OCI-LY3 (cell line): ENCODE measurements around the gene CYP1B1.
A peak's percentile ranks its signal among the peaks of the same experiment; 100 is the strongest.

Source experiments
- H2AFZ ChIP-seq: fragments of 200-600, 300-600 bp; shearing (Covaris generic); 2 replicates; pipeline ENCODE4 v1.6.0; 2014; ENCODE audit warnings: antibody characterized with exemption, low read depth, low read length
- H3K27ac ChIP-seq: fragments of 200-600, 300-600 bp; sonication (generic); 2 replicates; pipeline ENCODE4 v1.5.1; 2014; ENCODE audit warnings: mild to moderate bottlenecking, low read length, moderate library complexity, mixed read lengths
- H3K27me3 ChIP-seq: fragments of 200-600, 300-600 bp; sonication (generic); 2 replicates; pipeline ENCODE4 v1.6.1; 2014; ENCODE audit warnings: low read depth, low read length, mixed read lengths
- H3K36me3 ChIP-seq: fragments of 200-600, 300-600 bp; sonication (generic); replicated peaks from 2 replicates; pipeline ENCODE3; 2014; ENCODE audit warnings: low read depth, low read length, mixed read lengths
- H3K4me1 ChIP-seq: fragments of 300-600, 200-600 bp; sonication (generic); 2 replicates; pipeline ENCODE4 v1.6.1; 2014; ENCODE audit warnings: low read length, mixed read lengths
- H3K4me2 ChIP-seq: fragments of 200-600, 300-600 bp; sonication (generic); 2 replicates; pipeline ENCODE4 v1.6.1; 2014; ENCODE audit warnings: low read length, mixed read lengths
- H3K4me3 ChIP-seq: fragments of 300-600, 200-600 bp; sonication (generic); 2 replicates; pipeline ENCODE4 v1.5.1; 2014; ENCODE audit warnings: antibody characterized with exemption, mild to moderate bottlenecking, low read length, moderate library complexity
- H3K79me2 ChIP-seq: fragments of 300-600, 200-600 bp; shearing (Covaris generic); 2 replicates; pipeline ENCODE4 v1.6.1; 2014; ENCODE audit warnings: mild to moderate bottlenecking, low read length, mixed read lengths
- H3K9ac ChIP-seq: fragments of 300-600, 200-600 bp; shearing (Covaris generic); 2 replicates; pipeline ENCODE4 v1.6.0; 2014; ENCODE audit warnings: mild to moderate bottlenecking, low read length, moderate library complexity
- H3K9me3 ChIP-seq: fragments of 200-600, 300-600 bp; shearing (Covaris generic); 2 replicates; pipeline ENCODE4 v1.6.1; 2014; ENCODE audit warnings: low read length, mixed read lengths; ENCODE audit not compliant: insufficient read depth
- H4K20me1 ChIP-seq: fragments of 200-600, 300-600 bp; sonication (generic); 2 replicates; pipeline ENCODE4 v1.6.1; 2016; ENCODE audit warnings: low read length, mixed read lengths; ENCODE audit not compliant: insufficient read depth
- CTCF ChIP-seq: fragments of 200-600, 300-600 bp; sonication (generic); IDR thresholded peaks from 2 replicates; pipeline ENCODE4 v1.5.1; 2014; ENCODE audit warnings: antibody characterized with exemption, low read length, low read depth
- EZH2phosphoT487 ChIP-seq: fragments of 200-600 bp; shearing (Covaris generic); IDR thresholded peaks from 2 replicates; pipeline ENCODE4 v1.6.1; 2018; ENCODE audit warnings: antibody characterized with exemption, mixed run types, low read depth

Gene CYP1B1

GRCh38 chr2:38076152-38076709 is 280 bp upstream of the CYP1B1 start:
- Histone ChIP-seq H3K79me2 (no peaks in the 10 kb centered on the region), H3K36me3 (no peaks in the 10 kb centered on the region), H3K4me2 (peak overlapping the region; percentile 87), H3K27me3 (peaks cover 23% of the 10 kb centered on the region), H3K27ac (no peak overlapping the region), H2AFZ (peak overlapping the region; percentile 78), H3K4me3 (peak overlapping the region; percentile 84), H3K4me1 (no peaks in the 10 kb centered on the region), H3K9ac (peak overlapping the region; percentile 61), H3K9me3 (no peaks in the 10 kb centered on the region), H4K20me1 (no peaks in the 10 kb centered on the region)
- no peak for TF ChIP-seq EZH2phosphoT487
- peak; percentile 61 for TF ChIP-seq CTCF

GRCh38 chr2:38074764-38075506 is 1.0 kb downstream of the CYP1B1 start:
- Histone ChIP-seq H3K36me3 (no peaks in the 10 kb centered on the region), H3K27ac (no peak overlapping the region), H3K9me3 (no peaks in the 10 kb centered on the region), H3K79me2 (no peaks in the 10 kb centered on the region), H3K4me1 (no peaks in the 10 kb centered on the region), H3K9ac (no peak overlapping the region), H4K20me1 (no peaks in the 10 kb centered on the region), H2AFZ (no peak overlapping the region), H3K4me2 (no peak overlapping the region), H3K4me3 (no peak overlapping the region), H3K27me3 (peaks cover 20% of the 10 kb centered on the region)
- TF ChIP-seq EZH2phosphoT487 (no peak), CTCF (no peak)

GRCh38 chr2:38074058-38074763 is 1.7 kb downstream of the CYP1B1 start:
- H3K27ac ChIP-seq: no peak overlapping the region
- H3K9ac ChIP-seq: no peak overlapping the region
- H3K4me1 ChIP-seq: no peaks in the 10 kb centered on the region
- H3K4me2 ChIP-seq: no peak overlapping the region
- H3K27me3 ChIP-seq: peaks cover 12% of the 10 kb centered on the region
- H3K4me3 ChIP-seq: no peak overlapping the region
- no peaks in the 10 kb centered on the region for H3K9me3 ChIP-seq
- no peaks in the 10 kb centered on the region for H3K36me3 ChIP-seq
- no peak overlapping the region for H2AFZ ChIP-seq
- H3K79me2 ChIP-seq: no peaks in the 10 kb centered on the region
- TF ChIP-seq CTCF: no peak
- TF ChIP-seq EZH2phosphoT487: no peak
- H4K20me1 ChIP-seq: no peaks in the 10 kb centered on the region
